Ovary (tissue), 3 donors: ENCODE measurements around the gene RHCE.

Experiments used
- CTCF ChIP-seq, 3 donors: fragments of 450-650 bp in 2 of 3; fragments of 200-600 bp in 1 of 3; IDR thresholded peaks; one replicate each; pipeline versions ENCODE4 v1.5.1 to v1.8.0; 2016 to 2022; ENCODE audit warnings: antibody characterized with exemption in 3 of 3, mild to moderate bottlenecking in 1 of 3
- EP300 ChIP-seq: sonication (generic); formaldehyde crosslinking; IDR thresholded peaks from one replicate; pipeline ENCODE4 v1.6.1; 2017; ENCODE audit warnings: antibody characterized with exemption
- POLR2A ChIP-seq: fragments of 450-650 bp; IDR thresholded peaks from one replicate; pipeline ENCODE4 v1.6.1; 2017; ENCODE audit warnings: antibody characterized with exemption, mild to moderate bottlenecking, moderate library complexity
- donor health status: DM: no; HTN: no; CAD: no.

GRCh38 chr1:25369241-25369640, 51.4 kb downstream of the RHCE start:
- no peak for TF ChIP-seq CTCF (IDR thresholded peaks at IDR 0.05)
- TF ChIP-seq POLR2A, result no peak
- TF ChIP-seq EP300, result no peak
